CD14-positive monocyte (primary cell): ENCODE data around the gene LGI4. TPM values are rescaled to one million over a fixed set of nuclear protein-coding genes. Genes with fewer than 3 reads are reported as not detected.
A peak's percentile ranks its signal among the peaks of the same experiment; 100 is the strongest.

ENCODE experiments used
- DNase-seq, 3 donors: peaks; one replicate each; pipeline ENCODE4 v3.0.0-alpha.2; 2011 to 2022
- H2AFZ ChIP-seq: 2 replicates; pipeline ENCODE4 v1.6.0; 2012; ENCODE audit warnings: mild to moderate bottlenecking, low read depth, low read length, inconsistent platforms; ENCODE audit not compliant: insufficient read depth, poor library complexity, severe bottlenecking
- H3K27ac ChIP-seq, 2 donors: 1 replicate in 1 of 2; 2 replicates in 1 of 2; pipeline ENCODE4 v1.5.1; 2012 to 2013; ENCODE audit warnings: low read length in 2 of 2, control low read depth in 1 of 2, inconsistent platforms in 1 of 2, low read depth in 1 of 2, mild to moderate bottlenecking in 1 of 2
- H3K27me3 ChIP-seq, 2 donors: one replicate each; pipeline versions ENCODE4 v1.6.0 to v1.6.1; 2011 to 2013; ENCODE audit warnings: low read length in 2 of 2; ENCODE audit not compliant: control insufficient read depth in 2 of 2, insufficient read depth in 2 of 2
- H3K36me3 ChIP-seq, 2 donors: replicated peaks in 1 of 2; 1 replicate in 1 of 2; 2 replicates in 1 of 2; pipeline versions ENCODE4 v1.5.1 to v1.6.1; 2012 to 2013; ENCODE audit warnings: low read length in 2 of 2, control low read depth in 1 of 2, inconsistent platforms in 1 of 2, mild to moderate bottlenecking in 1 of 2; ENCODE audit not compliant: insufficient read depth in 2 of 2, control insufficient read depth in 1 of 2
- H3K4me1 ChIP-seq, 2 donors: 1 replicate in 1 of 2; 2 replicates in 1 of 2; pipeline versions ENCODE4 v1.5.1 to v1.6.1; 2012 to 2013; ENCODE audit warnings: low read length in 2 of 2, control low read depth in 1 of 2, inconsistent platforms in 1 of 2, mild to moderate bottlenecking in 1 of 2, moderate library complexity in 1 of 2; ENCODE audit not compliant: insufficient read depth in 2 of 2, control insufficient read depth in 1 of 2
- H3K4me2 ChIP-seq: replicated peaks from 2 replicates; pipeline ENCODE3; 2012; ENCODE audit warnings: low read length, moderate library complexity, mild to moderate bottlenecking; ENCODE audit not compliant: poor library complexity, severe bottlenecking; ENCODE audit errors: extremely low read depth
- H3K4me3 ChIP-seq, 3 experiments: fragments of 200-600 bp in 1 of 3; sonication (generic) in 1 of 3; replicated peaks in 1 of 3; 1 replicate in 2 of 3; 2 replicates in 1 of 3; pipeline ENCODE4 v1.5.1; 2011 to 2013; ENCODE audit warnings: low read length in 3 of 3, mild to moderate bottlenecking in 3 of 3, control low read depth in 2 of 3, low read depth in 2 of 3, inconsistent platforms in 1 of 3, moderate library complexity in 1 of 3
- H3K79me2 ChIP-seq: 2 replicates; pipeline ENCODE4 v1.6.0; 2012; ENCODE audit warnings: mild to moderate bottlenecking, control low read depth, inconsistent platforms, low read length, moderate library complexity; ENCODE audit not compliant: insufficient read depth
- H3K9ac ChIP-seq: 2 replicates; pipeline ENCODE4 v1.6.0; 2017; ENCODE audit warnings: low read length, mild to moderate bottlenecking; ENCODE audit not compliant: insufficient read depth, poor library complexity, severe bottlenecking
- H3K9me3 ChIP-seq, 2 donors: replicated peaks in 1 of 2; 1 replicate in 1 of 2; 2 replicates in 1 of 2; pipeline versions ENCODE4 v1.5.1 to v1.6.1; 2012 to 2013; ENCODE audit warnings: low read length in 2 of 2, control low read depth in 1 of 2; ENCODE audit not compliant: control insufficient read depth in 1 of 2, insufficient read depth in 1 of 2
- H4K20me1 ChIP-seq: 2 replicates; pipeline ENCODE4 v1.6.0; 2012; ENCODE audit warnings: mild to moderate bottlenecking, low read length, control low read depth, moderate library complexity; ENCODE audit not compliant: insufficient read depth
- H3K27ac Mint-ChIP-seq, 7 donors: one replicate each; pipeline ENCODE4 v1.8.0; 2020; ENCODE audit warnings: mild to moderate bottlenecking in 7 of 7, mixed read lengths in 7 of 7, moderate library complexity in 6 of 7, inconsistent platforms in 2 of 7
- H3K27me3 Mint-ChIP-seq, 3 donors: one replicate each; pipeline ENCODE4 v1.8.0; 2021 to 2022; ENCODE audit warnings: low read depth in 3 of 3, mild to moderate bottlenecking in 3 of 3, mixed read lengths in 3 of 3, moderate library complexity in 3 of 3, inconsistent platforms in 1 of 3
- H3K36me3 Mint-ChIP-seq, 2 donors: one replicate each; pipeline ENCODE4 v1.8.0; 2020; ENCODE audit warnings: mixed read lengths in 2 of 2, inconsistent platforms in 1 of 2, mild to moderate bottlenecking in 1 of 2
- H3K4me1 Mint-ChIP-seq: one replicate; pipeline ENCODE4 v1.8.0; 2020; ENCODE audit warnings: mild to moderate bottlenecking, mixed read lengths
- H3K4me3 Mint-ChIP-seq, 2 donors: one replicate each; pipeline ENCODE4 v1.8.0; 2020; ENCODE audit warnings: mild to moderate bottlenecking in 2 of 2, mixed read lengths in 2 of 2, moderate library complexity in 1 of 2
- H3K9me3 Mint-ChIP-seq, 7 donors: one replicate each; pipeline ENCODE4 v1.8.0; 2020 to 2022; ENCODE audit warnings: mixed read lengths in 7 of 7, mild to moderate bottlenecking in 6 of 7, moderate library complexity in 6 of 7, inconsistent platforms in 2 of 7
- CTCF ChIP-seq: fragments of 200-600 bp; IDR thresholded peaks from one replicate; pipeline ENCODE4 v1.8.0; 2022; ENCODE audit warnings: antibody characterized with exemption, mild to moderate bottlenecking
- WGBS: methylation state at CpG from one replicate; pipeline ENCODE4 v1.1.5; 2013; ENCODE audit warnings: missing lambda C conversion rate; ENCODE audit not compliant: insufficient coverage; 5-methylcytosine and 5-hydroxymethylcytosine counted together
- intact Hi-C, 2 donors: fragments of 100-400 bp; cut with micrococcal nuclease; formaldehyde crosslinking; loops; one replicate each; pipeline versions ENCODE4 v1.15.0 to v1.15.1; 2023
- polyA plus RNA-seq, 3 donors: library from polyadenylated mRNA; depleted of rRNA in 1 of 3; unstranded in 2 of 3; stranded (reverse) in 1 of 3; fragments of 300-500 nt in 2 of 3; fragments of >200 nt in 1 of 3; fragmentation: Illumina TruSeq in 2 of 3; gene quantifications; 1 replicate in 2 of 3; 2 replicates in 1 of 3; pipeline ENCODE4 v1.2.3, GENCODE V29; 2012 to 2021

Gene LGI4
- polyA plus RNA-seq, 3 donors = 1.1 TPM; not detected in 2

- Histone ChIP-seq H3K9me3 (no peaks in the 10 kb centered on the region), H3K79me2 (no peaks in the 10 kb centered on the region), H3K4me2 (no peak overlapping the region), H3K27me3 (no peaks in the 10 kb centered on the region), H4K20me1 (no peaks in the 10 kb centered on the region), H3K27ac (no peak overlapping the region), H2AFZ (no peak overlapping the region), H3K9ac (no peak overlapping the region), H3K4me3 (no peak overlapping the region), H3K36me3 (no peaks in the 10 kb centered on the region), H3K4me1 (peaks cover 32 to 40% of the 10 kb centered on the region in 2 donors)
- no peaks in the 10 kb centered on the region for H3K36me3 Mint-ChIP-seq
- 82% methylated on average over 3 of the region's 7 CpGs for WGBS
- H3K27ac Mint-ChIP-seq = peak overlapping the region in 3 of 7 donors; percentile 11 to 72 (median 64)
- TF ChIP-seq CTCF = no peak
- H3K4me1 Mint-ChIP-seq = peaks cover 42% of the 10 kb centered on the region
- peaks cover 9 to 23% (median 16%) of the 10 kb centered on the region in 3 donors for H3K27me3 Mint-ChIP-seq
- DNase-seq = peak in 1 of 3 donors; percentile 34
- H3K9me3 Mint-ChIP-seq = peaks cover 0 to 2% (median 0%) of the 10 kb centered on the region in 7 donors
- intact Hi-C loops = no loop called here
- H3K4me3 Mint-ChIP-seq = no peak overlapping the region
Measured at GRCh38 chr19:35120898-35121297, 14.0 kb downstream of the LGI4 start.

GRCh38 chr19:35120492-35120891 is 14.4 kb downstream of the LGI4 start:
- Mint-ChIP-seq H3K4me3 (no peak overlapping the region), H3K4me1 (peaks cover 42% of the 10 kb centered on the region), H3K27me3 (peaks cover 9 to 23% (median 16%) of the 10 kb centered on the region in 3 donors), H3K9me3 (peaks cover 0 to 2% (median 0%) of the 10 kb centered on the region in 7 donors), H3K36me3 (no peaks in the 10 kb centered on the region), H3K27ac (peak overlapping the region in 3 of 7 donors; percentile 14 to 65 (median 64))
- no peak overlapping the region for H3K27ac ChIP-seq
- no peak overlapping the region for H3K9ac ChIP-seq
- H3K79me2 ChIP-seq = no peaks in the 10 kb centered on the region
- no peaks in the 10 kb centered on the region for H3K27me3 ChIP-seq
- no peak for TF ChIP-seq CTCF
- no peaks in the 10 kb centered on the region for H3K9me3 ChIP-seq
- intact Hi-C loops = no loop called here
- DNase-seq = peak; percentile 47 to 86 (median 58)
- H3K4me1 ChIP-seq = peaks cover 32 to 40% of the 10 kb centered on the region in 2 donors
- H3K36me3 ChIP-seq = no peaks in the 10 kb centered on the region
- WGBS = 10% methylated on average over 3 of the region's 7 CpGs
- no peak overlapping the region for H3K4me2 ChIP-seq
- H4K20me1 ChIP-seq = no peaks in the 10 kb centered on the region
- no peak overlapping the region for H3K4me3 ChIP-seq
- H2AFZ ChIP-seq = no peak overlapping the region
